HG03196 (cell line): Measurements from ENCODE around the gene KCNH8.

Experiments used
- ATAC-seq: cut with Tn5 transposase; IDR thresholded peaks from one replicate; pipeline ENCODE4 v1.9.1; 2021; ENCODE audit not compliant: unreplicated experiment

The KCNH8 gene

GRCh38 chr3:19473971-19474580 is 325.8 kb downstream of the KCNH8 start:
- ATAC-seq = no peak

GRCh38 chr3:19476281-19476680 is 328.0 kb downstream of the KCNH8 start:
- ATAC-seq = no peak

GRCh38 chr3:19485267-19485666 is 337.0 kb downstream of the KCNH8 start:
- no peak for ATAC-seq

GRCh38 chr3:19487386-19487785 is 339.1 kb downstream of the KCNH8 start:
- ATAC-seq = no peak

GRCh38 chr3:19488939-19489338 is 340.6 kb downstream of the KCNH8 start:
- no peak for ATAC-seq

- ATAC-seq = no peak
These were observed 341.6 kb downstream of the KCNH8 start for GRCh38 chr3:19489936-19490335.

GRCh38 chr3:19506171-19506570 is 357.9 kb downstream of the KCNH8 start:
- ATAC-seq = no peak

- ATAC-seq = no peak
These were observed 374.0 kb downstream of the KCNH8 start for GRCh38 chr3:19522305-19522704.

GRCh38 chr3:19526071-19526470 is 377.8 kb downstream of the KCNH8 start:
- ATAC-seq = no peak

- ATAC-seq = no peak
These were observed 379.4 kb downstream of the KCNH8 start for GRCh38 chr3:19527746-19528145.

GRCh38 chr3:19531426-19531825 is 383.1 kb downstream of the KCNH8 start:
- no peak for ATAC-seq

GRCh38 chr3:19539518-19540392 is 391.4 kb downstream of the KCNH8 start:
- peak; percentile 59 for ATAC-seq

- ATAC-seq = peak; percentile 38
These were observed 392.2 kb downstream of the KCNH8 start for GRCh38 chr3:19540464-19540863.

- ATAC-seq = no peak
These were observed 393.0 kb downstream of the KCNH8 start for GRCh38 chr3:19541284-19541683.

- ATAC-seq = peak; percentile 43
These were observed 395.0 kb downstream of the KCNH8 start for GRCh38 chr3:19543212-19543841.

- ATAC-seq = no peak
These were observed 399.6 kb downstream of the KCNH8 start for GRCh38 chr3:19547665-19548464.

- ATAC-seq = peak; percentile 96
These were observed 411.6 kb downstream of the KCNH8 start for GRCh38 chr3:19559724-19560442.

- ATAC-seq = no peak
These were observed 425.3 kb downstream of the KCNH8 start for GRCh38 chr3:19573644-19574043.

GRCh38 chr3:19574268-19574667 is 426.0 kb downstream of the KCNH8 start:
- no peak for ATAC-seq

- ATAC-seq = no peak
These were observed 428.0 kb downstream of the KCNH8 start for GRCh38 chr3:19576343-19576742.
